GM19023 (cell line): Measurements from ENCODE around the gene CELA2A.
"Not testable (repeated sequence)": the region's sequence is repeated elsewhere in the genome, so short reads cannot be mapped to it uniquely, and the experiment has no call there.

ENCODE experiments used
- ATAC-seq: cut with Tn5 transposase; IDR thresholded peaks from one replicate; pipeline ENCODE4 v1.9.1; 2021; ENCODE audit warnings: mild to moderate bottlenecking, moderate library complexity; ENCODE audit not compliant: unreplicated experiment

Gene CELA2A

DNA sequence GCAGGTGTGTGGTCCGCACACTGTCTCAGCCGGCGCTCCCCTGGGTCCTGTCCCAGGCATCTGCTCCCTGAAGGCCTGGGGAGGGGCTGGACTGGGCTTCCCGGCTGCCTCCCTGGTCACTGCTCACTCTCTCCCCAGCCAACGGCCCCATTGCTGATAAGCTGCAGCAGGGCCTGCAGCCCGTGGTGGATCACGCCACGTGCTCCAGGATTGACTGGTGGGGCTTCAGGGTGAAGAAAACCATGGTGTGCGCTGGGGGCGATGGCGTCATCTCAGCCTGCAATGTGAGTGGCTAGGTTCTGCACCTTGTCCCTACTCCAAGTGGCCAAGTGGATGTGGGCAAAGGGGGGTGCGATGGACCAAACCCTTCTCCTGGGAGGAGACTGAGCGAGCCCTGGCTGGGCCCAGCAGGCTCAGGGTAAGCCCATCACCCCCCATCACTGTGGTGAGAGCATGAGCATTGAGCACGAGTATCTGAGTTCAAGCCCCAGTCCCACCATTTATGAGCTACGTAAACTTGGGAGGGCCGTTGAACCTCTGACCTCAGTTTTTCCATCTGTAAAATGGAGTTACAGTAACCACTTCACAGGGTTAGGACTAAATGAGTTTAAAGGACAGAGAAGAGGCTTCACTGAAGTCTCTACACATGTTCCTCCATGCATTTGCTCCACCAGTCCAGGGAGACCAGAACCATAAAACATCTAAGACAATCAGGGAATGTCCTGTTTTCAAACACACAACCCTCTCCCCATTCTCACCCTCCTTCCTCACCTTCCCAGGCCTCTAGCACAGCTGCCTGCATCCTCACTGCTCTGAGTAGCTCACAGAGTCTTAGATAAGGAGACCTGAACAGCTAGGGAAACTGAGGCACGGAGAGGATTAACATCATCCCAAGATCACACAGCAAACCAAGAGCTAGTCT lies 11.8 kb upstream of the CELA2A start:
- no peak for ATAC-seq

DNA sequence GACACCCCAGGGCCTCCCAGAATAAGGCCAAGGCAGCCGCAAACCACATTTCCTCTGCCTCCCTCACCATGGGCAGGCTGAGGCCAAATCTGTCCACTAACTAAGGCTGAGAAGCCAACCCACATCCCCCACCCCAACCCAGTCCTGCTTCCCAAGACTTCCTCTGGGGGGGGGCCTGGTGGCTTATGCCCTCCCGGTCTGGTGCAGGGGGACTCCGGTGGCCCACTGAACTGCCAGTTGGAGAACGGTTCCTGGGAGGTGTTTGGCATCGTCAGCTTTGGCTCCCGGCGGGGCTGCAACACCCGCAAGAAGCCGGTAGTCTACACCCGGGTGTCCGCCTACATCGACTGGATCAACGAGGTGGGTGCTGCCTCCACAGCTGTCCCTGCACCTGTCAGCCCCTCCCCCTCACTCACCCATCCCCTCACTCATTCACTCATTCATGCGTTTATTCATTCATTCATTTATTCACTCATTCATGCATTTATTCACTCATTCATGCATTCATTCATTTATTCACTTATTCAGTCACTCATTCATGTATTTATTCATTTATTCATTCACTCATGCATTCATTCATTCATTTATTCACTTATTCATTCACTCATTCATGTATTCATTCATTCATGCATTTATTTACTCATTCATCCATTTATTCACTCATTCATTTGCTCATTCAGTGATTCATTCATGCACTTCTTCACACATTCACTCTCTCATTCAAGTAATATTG lies 11.0 kb upstream of the CELA2A start:
- ATAC-seq, result no peak

DNA sequence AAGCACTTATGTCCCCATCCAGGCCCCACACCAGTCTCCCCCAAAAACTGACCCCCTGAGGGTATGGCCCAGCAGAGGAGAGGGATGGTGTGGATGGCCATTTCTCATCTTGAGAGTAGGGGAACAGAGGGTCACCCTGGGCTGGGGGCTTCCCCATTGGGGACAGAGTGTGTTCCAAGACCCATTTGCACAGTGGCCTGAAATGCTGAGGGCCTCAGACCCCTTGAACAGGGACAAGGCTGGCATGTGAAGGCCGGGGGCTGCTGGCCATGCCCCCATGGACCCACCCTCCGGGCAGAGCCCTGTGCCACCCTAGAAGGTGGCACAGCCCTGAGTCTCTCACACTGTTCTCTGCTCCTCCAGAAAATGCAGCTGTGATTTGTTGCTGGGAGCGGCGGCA lies 10.3 kb upstream of the CELA2A start:
- no peak for ATAC-seq

DNA sequence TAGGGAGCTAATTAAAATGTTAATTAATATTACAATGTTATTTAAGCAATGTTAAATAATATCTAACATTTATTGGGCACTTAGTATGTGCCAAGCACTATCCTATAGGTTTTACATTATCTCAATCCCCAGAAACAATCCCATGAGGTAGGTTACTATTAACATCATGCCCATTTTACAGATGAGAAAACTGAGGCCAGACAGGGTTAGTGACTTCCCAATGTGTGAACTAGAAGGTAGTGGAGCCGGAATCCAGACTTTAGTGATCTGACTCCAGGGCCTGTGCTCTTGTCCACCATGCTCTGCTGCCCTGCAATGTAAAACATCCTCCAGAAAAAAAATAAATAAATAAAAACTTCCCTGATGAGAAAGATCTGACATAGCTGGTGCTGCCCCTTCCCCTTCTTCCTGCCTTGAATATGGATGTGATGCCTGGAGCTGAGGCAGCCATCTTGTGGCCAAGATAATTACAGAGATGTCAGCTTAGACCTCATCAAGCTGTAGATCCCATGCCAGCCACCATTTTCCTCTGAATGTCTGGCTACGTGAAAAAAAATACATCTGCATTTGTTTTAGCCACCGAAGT lies 7.6 kb upstream of the CELA2A start:
- no peak for ATAC-seq

DNA sequence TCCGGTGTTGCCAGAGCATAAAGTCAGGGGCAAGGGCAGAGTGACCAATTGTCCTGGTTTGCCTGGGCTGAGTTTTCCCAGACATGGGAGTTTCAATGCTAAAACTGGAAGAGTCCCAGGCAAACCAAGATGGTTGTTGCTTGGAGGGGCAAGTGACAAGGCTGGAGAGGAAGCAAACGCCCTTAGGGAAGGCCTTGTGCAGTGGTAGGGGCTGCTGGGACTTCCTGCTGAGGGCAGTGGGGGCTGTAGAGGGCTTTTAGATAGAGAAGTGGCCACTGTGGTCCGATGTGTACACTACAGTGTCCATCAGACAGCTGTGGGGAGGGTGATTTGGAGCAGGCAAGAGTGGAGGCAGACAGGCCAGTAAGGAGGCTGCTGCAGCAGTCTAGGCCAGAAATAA lies 7.0 kb upstream of the CELA2A start:
- ATAC-seq, result no peak

DNA sequence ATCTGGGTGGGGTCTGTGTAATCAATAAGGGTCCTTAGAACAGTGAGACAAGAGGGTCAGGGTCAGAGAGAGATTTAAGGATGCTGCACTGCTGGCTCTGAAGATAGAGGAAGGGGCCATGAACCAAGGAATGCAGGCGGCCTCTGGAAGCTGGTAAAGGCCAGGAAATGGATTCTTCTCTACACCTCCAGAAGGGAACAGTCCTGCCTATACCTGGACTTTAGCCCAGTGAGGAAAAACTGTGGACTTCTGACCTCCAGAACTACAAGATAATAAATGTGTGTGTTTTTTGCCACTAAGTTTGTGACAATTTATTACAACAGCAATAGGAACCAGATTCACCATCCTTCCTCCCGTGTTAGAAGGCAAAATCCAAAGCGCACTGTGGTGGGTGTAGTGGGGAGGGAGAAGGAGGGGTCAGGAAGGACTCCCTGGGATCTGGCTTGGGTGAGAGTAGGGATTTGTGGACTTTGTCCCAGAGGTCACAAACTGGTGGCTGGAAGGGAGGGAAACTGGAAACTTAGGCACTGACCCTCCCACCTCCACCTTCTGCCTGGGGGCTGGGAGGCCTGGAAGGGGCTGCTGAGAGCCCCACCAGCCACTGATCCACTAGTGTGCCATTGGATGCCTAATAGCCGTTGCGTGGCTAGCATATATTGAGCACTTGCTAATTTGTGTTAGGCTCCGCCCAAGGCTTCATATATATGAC lies 5.4 kb upstream of the CELA2A start:
- ATAC-seq, result no peak

DNA sequence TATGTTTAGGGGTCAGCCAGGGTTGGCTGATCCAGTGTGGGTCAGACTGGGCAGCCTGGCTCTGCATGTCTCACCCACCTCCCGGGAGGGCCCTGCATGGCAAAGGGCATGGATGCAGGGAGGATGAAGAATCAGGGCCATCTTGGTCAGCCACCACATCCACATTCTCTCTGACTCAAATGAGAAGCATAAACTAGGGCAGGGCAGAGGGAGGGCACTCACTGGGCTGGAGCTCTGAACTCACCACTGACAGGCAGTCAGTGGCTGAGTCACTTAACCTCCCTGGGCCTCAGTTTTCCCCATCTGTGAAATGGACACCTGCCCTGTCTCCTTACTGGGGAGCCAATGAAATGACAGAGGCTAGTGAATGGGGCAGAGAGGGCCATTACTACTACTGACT lies 4.3 kb upstream of the CELA2A start:
- ATAC-seq, result no peak

DNA sequence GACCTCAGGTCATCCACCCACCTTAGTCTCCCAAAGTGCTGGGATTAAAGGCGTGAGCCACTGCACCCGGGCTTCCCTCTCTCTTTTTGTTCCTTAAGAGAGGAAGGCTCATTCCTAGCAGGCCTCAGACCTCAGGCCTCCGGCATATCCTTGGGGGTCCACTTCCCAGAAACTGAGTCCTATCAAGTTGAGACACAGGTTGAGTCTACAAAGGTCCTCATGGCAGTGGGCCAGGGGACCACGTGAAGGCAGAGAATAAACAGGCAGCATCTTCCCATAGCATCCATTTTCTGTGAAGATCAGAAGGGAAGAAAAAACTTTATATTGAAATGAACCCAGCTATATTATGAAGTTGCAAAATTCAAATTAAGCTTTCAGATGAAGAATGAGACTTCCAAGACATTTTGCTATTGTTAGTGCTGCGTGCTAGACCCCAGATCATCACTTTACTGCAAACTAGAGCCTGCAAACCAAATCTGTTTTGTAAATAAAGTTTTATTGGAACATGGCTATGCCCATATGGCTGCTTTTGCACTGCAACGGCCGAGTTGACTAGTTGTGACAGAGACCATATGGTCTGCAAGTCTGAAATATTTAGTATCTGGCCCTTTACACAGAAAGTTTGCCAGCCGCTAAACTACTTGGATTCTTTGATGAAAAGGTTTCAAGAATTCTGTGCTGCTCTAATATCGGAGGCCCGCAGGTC lies 3.5 kb upstream of the CELA2A start:
- no peak for ATAC-seq

DNA sequence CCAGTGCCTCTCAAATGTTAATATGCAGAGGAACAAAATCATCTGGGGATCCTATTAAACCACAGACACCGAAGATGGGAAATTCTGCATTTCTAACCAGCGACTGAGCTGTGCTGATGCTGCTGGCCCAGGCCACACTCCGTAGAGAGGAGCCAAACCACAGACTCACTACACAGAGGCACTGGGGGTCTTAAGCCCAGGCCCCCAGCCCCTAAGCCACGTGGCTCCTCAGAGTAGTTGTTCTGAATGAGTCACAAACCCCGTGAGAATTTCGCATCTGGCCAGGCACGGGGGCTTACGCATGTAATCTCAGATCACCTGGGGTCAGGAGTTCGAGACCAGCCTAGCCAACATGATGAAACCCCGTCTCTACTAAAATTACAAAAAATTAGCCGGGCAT lies 2.8 kb upstream of the CELA2A start:
- no peak for ATAC-seq

DNA sequence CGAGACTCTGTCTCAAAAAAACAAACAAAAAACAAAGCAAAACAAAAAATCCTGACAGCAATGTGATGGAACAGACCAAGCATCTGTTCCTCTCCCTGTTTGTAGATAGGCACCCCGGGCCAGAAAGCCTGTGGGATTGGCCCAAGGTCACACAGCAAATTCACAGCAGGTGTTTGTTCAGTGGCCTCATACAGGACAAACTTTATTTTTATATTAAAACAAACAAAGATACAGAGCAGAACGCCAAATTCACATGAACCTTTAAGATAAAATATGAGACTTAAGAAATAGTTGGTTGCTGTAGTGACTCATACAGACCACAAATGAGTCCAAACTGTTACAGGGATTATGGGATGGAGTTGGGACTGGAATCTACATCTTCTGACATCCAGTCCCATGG lies 2.3 kb upstream of the CELA2A start:
- no peak for ATAC-seq

DNA sequence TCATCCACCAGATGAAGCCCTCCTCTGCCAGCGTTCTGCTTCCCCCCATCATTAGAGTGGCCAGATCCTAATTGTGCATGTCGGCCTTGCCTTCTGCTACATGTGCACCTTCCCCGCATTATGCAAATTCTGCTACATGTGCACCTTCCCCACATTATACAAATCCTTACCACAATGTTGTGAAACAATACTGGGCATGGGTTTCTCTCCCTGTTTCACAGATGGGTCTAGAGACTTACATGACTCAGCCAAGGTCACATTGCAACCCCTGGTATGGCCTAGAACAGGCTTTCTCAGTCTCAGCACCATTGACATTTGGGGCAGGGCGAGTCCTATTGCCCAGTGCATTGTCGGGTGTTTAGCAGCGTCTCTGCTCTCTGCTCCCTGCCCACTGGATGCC lies 1.0 kb upstream of the CELA2A start:
- no peak for ATAC-seq

DNA sequence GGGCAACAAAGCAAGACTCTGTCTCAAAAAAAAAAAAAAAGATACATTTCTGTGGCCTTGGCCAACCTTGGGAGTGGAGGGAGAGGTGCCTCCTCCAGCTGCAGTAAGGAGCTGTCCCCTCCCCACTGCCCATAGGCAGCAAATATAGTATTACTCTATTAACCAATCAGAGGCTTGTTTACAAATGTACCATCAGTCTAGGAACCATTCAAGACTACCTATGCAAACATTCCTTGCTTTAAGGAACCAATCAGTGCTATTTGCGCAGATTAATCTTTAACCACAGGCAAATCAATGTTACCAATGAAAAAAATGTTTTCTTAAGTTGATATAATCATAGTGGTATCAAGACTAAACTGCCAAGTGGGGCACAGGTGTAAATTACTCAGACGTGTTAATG lies 1.1 kb downstream of the CELA2A start:
- ATAC-seq, result no peak

DNA sequence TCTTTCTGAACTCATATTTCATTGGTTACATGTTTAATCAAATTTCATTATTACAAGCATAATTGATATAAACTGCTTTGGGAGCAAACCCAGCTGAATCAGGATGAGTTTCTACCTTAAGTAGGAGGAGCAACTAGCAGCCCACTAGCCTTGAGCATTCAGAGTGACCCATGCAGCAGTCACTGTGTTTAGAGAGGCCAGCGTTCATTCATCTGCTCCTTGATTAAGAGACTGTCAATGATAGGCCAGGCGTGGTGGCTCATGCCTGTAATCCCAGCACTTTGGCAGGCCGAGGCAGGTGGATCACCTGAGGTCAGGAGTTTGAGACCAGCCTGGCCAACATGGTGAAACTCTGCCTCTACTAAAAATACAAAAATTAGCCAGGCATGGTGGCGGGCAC lies 1.9 kb downstream of the CELA2A start:
- not testable (repeated sequence) for ATAC-seq

DNA sequence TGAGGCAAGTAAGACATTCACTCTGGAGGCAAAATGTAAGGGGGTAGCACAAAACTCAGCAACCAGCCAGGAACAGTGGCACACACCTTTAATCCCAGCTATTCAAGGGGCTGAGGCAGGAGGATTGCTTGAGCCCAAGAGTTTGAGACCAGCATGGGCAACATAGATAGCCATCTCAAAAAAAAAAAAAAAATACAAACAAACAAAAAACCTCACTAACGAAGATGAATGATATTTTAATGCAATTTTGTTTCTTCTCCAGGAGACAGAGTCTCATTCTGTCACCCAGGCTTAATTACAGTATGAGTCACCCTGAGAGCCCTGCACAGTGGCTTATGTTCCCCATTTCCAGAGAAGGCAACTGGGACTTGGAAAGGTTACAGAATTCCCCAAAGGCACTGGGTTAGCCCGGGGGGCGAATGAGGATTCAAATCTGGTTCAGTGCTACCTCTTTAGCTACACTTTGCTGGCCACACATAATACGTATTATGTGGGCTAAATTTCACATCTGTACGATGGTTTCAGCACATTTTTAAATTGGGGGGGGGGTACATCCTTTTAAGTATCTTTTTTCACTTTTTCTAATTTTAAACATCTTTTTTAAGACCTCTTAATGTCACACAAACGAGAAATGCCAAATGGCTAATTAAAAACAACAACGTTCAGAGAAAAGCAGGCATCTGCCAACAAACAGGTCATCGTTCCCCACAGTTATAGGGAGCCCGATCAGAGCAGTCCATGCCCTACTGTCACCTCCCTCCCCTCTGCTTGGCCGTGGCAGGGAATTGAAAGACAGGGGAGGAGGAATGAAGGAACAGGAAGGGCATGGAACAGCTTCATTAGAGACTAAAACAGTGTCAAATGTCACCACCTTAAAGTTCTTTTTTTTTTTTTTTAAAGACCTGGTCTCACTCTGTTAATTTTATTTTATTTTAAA lies 3.5 kb downstream of the CELA2A start:
- ATAC-seq, result no peak

DNA sequence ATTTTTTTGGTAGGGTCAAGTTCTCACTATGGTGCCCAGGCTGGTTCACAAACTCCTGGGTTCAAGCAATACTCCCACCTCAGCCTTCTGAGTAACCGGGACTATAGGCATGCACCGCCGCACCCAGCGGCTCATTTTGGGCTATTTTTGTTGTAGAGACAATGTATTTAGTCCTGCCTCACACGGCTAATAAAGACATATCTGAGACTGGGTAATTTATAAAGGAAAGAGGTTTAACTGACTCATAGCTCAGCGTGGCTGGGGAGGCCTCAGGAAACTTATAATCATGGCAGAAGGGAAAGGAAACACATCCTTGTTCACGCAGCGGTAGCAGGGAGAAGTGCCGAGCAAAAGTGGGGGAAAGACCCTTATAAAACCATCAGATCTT lies 4.2 kb downstream of the CELA2A start:
- no peak for ATAC-seq

DNA sequence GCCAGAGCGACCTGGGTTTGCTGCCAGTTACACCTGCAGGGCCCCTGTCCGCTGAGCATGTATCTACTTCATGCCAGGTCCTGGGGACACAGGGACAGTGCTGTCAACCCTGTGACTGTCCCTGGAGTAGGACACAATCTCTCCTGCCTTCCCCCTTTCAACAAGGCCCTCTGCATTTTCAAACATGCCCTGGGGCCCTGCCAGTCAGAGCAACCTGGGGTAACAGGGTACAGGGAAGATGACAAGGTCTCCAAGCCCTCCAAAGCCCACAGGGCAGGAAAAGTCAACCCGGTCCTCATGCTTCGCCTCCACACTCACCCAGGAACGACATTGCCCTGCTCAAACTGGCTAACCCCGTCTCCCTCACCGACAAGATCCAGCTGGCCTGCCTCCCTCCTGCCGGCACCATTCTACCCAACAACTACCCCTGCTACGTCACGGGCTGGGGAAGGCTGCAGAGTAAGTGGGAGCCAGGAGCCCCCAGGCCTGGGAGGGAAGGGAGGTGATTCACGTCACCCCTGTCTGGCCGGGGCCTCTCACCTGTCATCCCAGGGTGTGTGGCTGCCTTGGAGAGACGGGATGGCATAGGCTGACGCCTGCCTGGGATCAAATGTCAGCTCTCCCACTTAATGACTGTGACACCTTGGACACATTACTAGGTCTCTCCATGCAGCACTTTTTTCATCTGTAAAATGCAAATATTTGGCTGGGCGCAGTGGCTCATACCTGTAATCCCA lies 6.7 kb downstream of the CELA2A start:
- ATAC-seq, result not testable (repeated sequence)

DNA sequence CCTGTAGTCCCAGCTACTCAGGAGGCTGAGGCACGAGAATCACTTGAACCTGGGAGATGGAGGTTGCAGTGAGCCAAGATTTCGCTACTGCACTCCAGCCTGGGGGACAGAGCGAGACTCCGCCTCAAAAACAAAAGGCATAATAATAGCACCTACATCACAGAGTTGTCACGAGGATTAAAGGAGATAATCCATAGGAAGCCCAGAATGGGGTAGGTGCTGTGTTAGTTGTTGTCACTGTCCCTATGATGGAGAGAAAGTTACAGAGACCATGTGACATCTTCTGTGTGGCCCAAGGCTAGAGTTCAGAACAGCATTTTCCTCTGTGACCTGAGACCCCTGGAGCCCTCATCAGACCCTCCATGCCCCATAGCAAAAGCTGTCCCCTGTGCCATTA lies 7.4 kb downstream of the CELA2A start:
- ATAC-seq, result not testable (repeated sequence)

DNA sequence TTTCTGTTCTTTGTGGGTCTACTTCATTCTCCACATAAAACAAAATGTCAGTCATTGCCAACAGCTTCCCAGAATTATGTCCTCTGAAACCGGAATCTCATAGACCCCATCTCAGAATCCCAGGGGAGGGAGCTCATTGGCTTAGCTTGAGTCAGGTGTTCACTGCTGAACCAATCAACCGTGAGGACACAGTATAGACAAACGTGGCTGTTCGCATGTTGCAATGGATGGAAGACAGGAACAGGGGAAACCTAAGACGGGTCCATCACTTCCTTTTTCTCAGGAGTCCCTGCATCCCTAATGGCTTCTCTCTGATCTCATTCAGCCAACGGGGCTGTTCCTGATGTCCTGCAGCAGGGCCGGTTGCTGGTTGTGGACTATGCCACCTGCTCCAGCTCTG lies 9.1 kb downstream of the CELA2A start:
- no peak for ATAC-seq
